H1 (cell line): ENCODE measurements around the gene EPN2.
"Not testable (repeated sequence)": the region's sequence is repeated elsewhere in the genome, so short reads cannot be mapped to it uniquely, and the experiment has no call there.

ENCODE experiments used
- CHD2 ChIP-seq: IDR thresholded peaks from 2 replicates; pipeline ENCODE4 v1.6.1; 2012; ENCODE audit warnings: low read length, improper control_type of control experiment
- CTCF ChIP-seq, 3 experiments: IDR thresholded peaks; 1 replicate in 2 of 3; 2 replicates in 1 of 3; pipeline versions ENCODE4 v1.5.1 to v1.6.1; 2011; ENCODE audit warnings: low read length in 3 of 3, mild to moderate bottlenecking in 3 of 3, inconsistent platforms in 2 of 3, low read depth in 1 of 3, moderate library complexity in 1 of 3; ENCODE audit not compliant: insufficient read depth in 1 of 3; ENCODE audit errors: control extremely low read depth in 1 of 3
- EP300 ChIP-seq, 2 experiments: IDR thresholded peaks; 1 replicate in 1 of 2; 2 replicates in 1 of 2; pipeline ENCODE4 v1.6.1; 2011 to 2012; ENCODE audit warnings: low read depth in 2 of 2, low read length in 2 of 2, mild to moderate bottlenecking in 2 of 2, borderline replicate concordance in 1 of 2, inconsistent platforms in 1 of 2, moderate library complexity in 1 of 2
- EZH2 ChIP-seq: fragments of 200-600 bp; sonication (generic); IDR thresholded peaks from 2 replicates; pipeline ENCODE4 v1.7.1; 2012; ENCODE audit warnings: low read depth, mild to moderate bottlenecking, moderate library complexity, low read length, inconsistent platforms; ENCODE audit not compliant: severe bottlenecking
- POLR2AphosphoS5 ChIP-seq: IDR thresholded peaks from 2 replicates; pipeline ENCODE4 v1.6.1; 2011; ENCODE audit warnings: low read depth, low read length
- SUZ12 ChIP-seq: fragments of 200-600 bp; sonication (generic); IDR thresholded peaks from 2 replicates; pipeline ENCODE4 v1.6.1; 2012; ENCODE audit warnings: mild to moderate bottlenecking, inconsistent platforms, low read length, moderate library complexity, mixed read lengths
- TAF1 ChIP-seq: IDR thresholded peaks from 2 replicates; pipeline ENCODE4 v1.6.1; 2011; ENCODE audit warnings: mild to moderate bottlenecking, low read depth, low read length
- USF2 ChIP-seq: IDR thresholded peaks from 2 replicates; pipeline ENCODE4 v1.6.1; 2011; ENCODE audit warnings: low read length, improper control_type of control experiment

GRCh38 chr17:19234676-19235075, 2.5 kb upstream of the EPN2 start:
- TF ChIP-seq SUZ12; TAF1; EZH2; USF2; POLR2AphosphoS5; CHD2; CTCF (IDR thresholded peaks at IDR 0.05; ENCODE audit: control extremely low read depth in 1 of 3, insufficient read depth in 1 of 3, low read depth in 1 of 3, low read length in 3 of 3); EP300 (IDR thresholded peaks at IDR 0.05; ENCODE audit: borderline replicate concordance in 1 of 2, low read depth in 2 of 2, low read length in 2 of 2): not testable (repeated sequence)
